ENCODE data around the gene PLCD1. TPM values are rescaled to one million over a fixed set of nuclear protein-coding genes. Genes with fewer than 3 reads are reported as not detected.
"Not testable (repeated sequence)": the region's sequence is repeated elsewhere in the genome, so short reads cannot be mapped to it uniquely, and the experiment has no call there.

The PLCD1 gene
- total and polyA plus RNA-seq, 2 donors (not counting 1 experiment from before 2014, with no cell fraction given), result 8.2 to 47.2 TPM

DNA sequence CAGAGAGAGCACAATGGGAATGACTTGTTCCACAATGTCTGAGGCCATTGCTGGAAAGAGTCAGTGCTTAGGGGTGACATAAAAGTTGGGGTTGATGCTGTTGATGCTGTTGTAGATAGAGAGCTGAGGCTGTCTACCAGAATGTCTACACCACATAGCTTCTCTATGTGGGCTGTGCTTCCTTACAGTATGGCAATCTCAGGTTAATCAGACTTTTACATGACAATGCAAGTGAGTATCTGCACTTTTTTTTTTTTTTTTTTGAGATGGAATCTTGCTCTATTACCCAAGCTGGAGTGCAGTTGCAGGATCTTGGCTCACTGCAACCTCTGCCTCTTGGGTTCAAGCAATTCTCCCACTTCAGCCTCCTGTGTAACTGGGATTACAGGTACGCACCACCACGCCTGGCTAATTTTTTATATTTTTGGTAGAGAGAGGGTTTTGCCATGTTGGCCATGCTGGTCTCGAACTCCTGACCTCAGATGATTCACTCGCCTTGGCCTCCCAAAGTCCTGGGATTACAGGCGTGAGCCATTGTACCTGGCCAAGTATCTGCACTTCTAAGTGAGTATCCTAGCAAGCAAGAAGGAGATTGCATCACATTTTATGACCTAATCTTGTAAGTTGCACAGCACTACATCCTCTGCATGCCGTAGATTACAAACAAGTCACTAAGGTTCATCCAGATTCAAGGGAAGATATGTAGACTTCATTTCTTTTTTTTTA lies 38.2 kb upstream of the PLCD1 start:
- Histone ChIP-seq H3K9me3 (ENCODE audit: control insufficient read depth, insufficient read depth, low read depth, low read length) (no peaks in the 10 kb centered on the region), H3K4me3 (replicated peaks in 1 of 4; ENCODE audit: control extremely low read depth in 1 of 4, insufficient read depth in 1 of 4, low read depth in 3 of 4, low read length in 4 of 4) (no peak overlapping the region), H3K36me3 (ENCODE audit: control insufficient read depth, insufficient read depth, low read length) (no peaks in the 10 kb centered on the region), H2AFZ (ENCODE audit: low read length) (no peak overlapping the region), H3K9ac (ENCODE audit: insufficient read depth, low read length) (no peak overlapping the region), H3K79me2 (ENCODE audit: control insufficient read depth, insufficient read depth, low read length) (no peaks in the 10 kb centered on the region), H4K20me1 (ENCODE audit: control insufficient read depth, extremely low read depth, insufficient read depth, low read length) (no peaks in the 10 kb centered on the region), H3K4me2 (ENCODE audit: extremely low read depth, insufficient read depth, low read length) (no peak overlapping the region), H3K27ac (ENCODE audit: insufficient read depth, low read length) (no peak overlapping the region), H3K4me1 (ENCODE audit: control insufficient read depth, extremely low read depth, insufficient read depth, low read length) (no peaks in the 10 kb centered on the region), H3K27me3 (ENCODE audit: control insufficient read depth, insufficient read depth, low read length) (no peaks in the 10 kb centered on the region)
- TF ChIP-seq EZH2 (IDR thresholded peaks at IDR 0.05; ENCODE audit: low read length, missing control alignments), result no peak
- TF ChIP-seq, protein P1, sequence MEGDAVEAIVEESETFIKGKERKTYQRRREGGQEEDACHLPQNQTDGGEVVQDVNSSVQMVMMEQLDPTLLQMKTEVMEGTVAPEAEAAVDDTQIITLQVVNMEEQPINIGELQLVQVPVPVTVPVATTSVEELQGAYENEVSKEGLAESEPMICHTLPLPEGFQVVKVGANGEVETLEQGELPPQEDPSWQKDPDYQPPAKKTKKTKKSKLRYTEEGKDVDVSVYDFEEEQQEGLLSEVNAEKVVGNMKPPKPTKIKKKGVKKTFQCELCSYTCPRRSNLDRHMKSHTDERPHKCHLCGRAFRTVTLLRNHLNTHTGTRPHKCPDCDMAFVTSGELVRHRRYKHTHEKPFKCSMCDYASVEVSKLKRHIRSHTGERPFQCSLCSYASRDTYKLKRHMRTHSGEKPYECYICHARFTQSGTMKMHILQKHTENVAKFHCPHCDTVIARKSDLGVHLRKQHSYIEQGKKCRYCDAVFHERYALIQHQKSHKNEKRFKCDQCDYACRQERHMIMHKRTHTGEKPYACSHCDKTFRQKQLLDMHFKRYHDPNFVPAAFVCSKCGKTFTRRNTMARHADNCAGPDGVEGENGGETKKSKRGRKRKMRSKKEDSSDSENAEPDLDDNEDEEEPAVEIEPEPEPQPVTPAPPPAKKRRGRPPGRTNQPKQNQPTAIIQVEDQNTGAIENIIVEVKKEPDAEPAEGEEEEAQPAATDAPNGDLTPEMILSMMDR (conservative IDR thresholded peaks at IDR 0.05 in 1 of 2, IDR thresholded peaks at IDR 0.05 in 1 of 2; ENCODE audit: low read depth in 1 of 2, low read length in 2 of 2), result no peak
- no peak for DNase-seq (ENCODE audit: low read depth in 2 of 2)

DNA sequence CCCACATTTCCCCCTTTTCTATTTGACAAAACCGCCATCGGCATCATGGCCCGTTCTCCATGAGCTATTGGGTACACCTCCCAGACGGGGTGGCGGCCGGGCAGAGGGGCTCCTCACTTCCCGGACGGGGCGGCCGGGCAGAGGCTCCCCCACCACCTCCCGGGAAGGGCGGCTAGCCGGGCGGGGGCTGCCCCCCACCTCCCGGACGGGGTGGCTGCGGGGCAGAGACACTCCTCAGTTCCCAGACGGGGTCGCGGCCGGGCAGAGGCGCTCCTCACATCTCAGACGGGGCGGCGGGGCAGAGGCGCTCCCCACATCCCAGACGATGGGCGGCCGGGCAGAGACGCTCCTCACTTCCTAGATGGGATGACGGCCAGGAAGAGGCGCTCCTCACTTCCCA lies 35.0 kb upstream of the PLCD1 start:
- H4K20me1 ChIP-seq (ENCODE audit: control insufficient read depth, extremely low read depth, insufficient read depth, low read length); H3K79me2 ChIP-seq (ENCODE audit: control insufficient read depth, insufficient read depth, low read length); H3K27ac ChIP-seq (ENCODE audit: insufficient read depth, low read length); H3K9me3 ChIP-seq (ENCODE audit: control insufficient read depth, insufficient read depth, low read depth, low read length); DNase-seq (ENCODE audit: low read depth in 2 of 2); H3K9ac ChIP-seq (ENCODE audit: insufficient read depth, low read length); H3K27me3 ChIP-seq (ENCODE audit: control insufficient read depth, insufficient read depth, low read length); H3K4me1 ChIP-seq (ENCODE audit: control insufficient read depth, extremely low read depth, insufficient read depth, low read length); H2AFZ ChIP-seq (ENCODE audit: low read length); H3K4me3 ChIP-seq (replicated peaks in 1 of 4; ENCODE audit: control extremely low read depth in 1 of 4, insufficient read depth in 1 of 4, low read depth in 3 of 4, low read length in 4 of 4); H3K4me2 ChIP-seq (ENCODE audit: extremely low read depth, insufficient read depth, low read length); H3K36me3 ChIP-seq (ENCODE audit: control insufficient read depth, insufficient read depth, low read length): not testable (repeated sequence)

DNA sequence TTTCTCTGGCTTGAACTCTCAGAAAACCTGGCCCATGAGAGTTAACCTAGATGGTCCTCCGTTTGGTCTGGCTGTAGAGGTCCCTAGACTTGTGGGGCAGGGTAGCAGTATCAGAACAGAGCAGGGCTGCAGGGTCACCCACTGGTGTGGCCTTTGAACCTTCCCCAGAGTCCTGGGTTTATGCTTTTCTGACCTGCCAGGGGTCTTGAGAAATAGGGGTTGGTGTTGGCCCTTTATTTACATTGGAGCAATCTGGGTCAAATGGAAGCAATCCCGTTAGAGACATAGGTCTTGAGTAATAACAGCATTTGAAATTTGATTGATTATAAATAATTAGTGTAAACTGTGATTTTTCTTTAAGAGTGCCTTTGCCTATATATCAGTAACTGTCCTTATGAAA lies 33.4 kb upstream of the PLCD1 start:
- Histone ChIP-seq H3K9me3 (ENCODE audit: control insufficient read depth, insufficient read depth, low read depth, low read length) (no peaks in the 10 kb centered on the region), H3K9ac (ENCODE audit: insufficient read depth, low read length) (no peak overlapping the region), H3K27ac (ENCODE audit: insufficient read depth, low read length) (no peak overlapping the region), H2AFZ (ENCODE audit: low read length) (no peak overlapping the region), H3K4me2 (ENCODE audit: extremely low read depth, insufficient read depth, low read length) (no peak overlapping the region), H3K4me3 (replicated peaks in 1 of 4; ENCODE audit: control extremely low read depth in 1 of 4, insufficient read depth in 1 of 4, low read depth in 3 of 4, low read length in 4 of 4) (no peak overlapping the region), H3K4me1 (ENCODE audit: control insufficient read depth, extremely low read depth, insufficient read depth, low read length) (no peaks in the 10 kb centered on the region), H3K36me3 (ENCODE audit: control insufficient read depth, insufficient read depth, low read length) (no peaks in the 10 kb centered on the region), H3K79me2 (ENCODE audit: control insufficient read depth, insufficient read depth, low read length) (no peaks in the 10 kb centered on the region), H3K27me3 (ENCODE audit: control insufficient read depth, insufficient read depth, low read length) (no peaks in the 10 kb centered on the region), H4K20me1 (ENCODE audit: control insufficient read depth, extremely low read depth, insufficient read depth, low read length) (no peaks in the 10 kb centered on the region)
- TF ChIP-seq, protein P1 (conservative IDR thresholded peaks at IDR 0.05 in 1 of 2, IDR thresholded peaks at IDR 0.05 in 1 of 2; ENCODE audit: low read depth in 1 of 2, low read length in 2 of 2), result no peak
- TF ChIP-seq EZH2 (IDR thresholded peaks at IDR 0.05; ENCODE audit: low read length, missing control alignments), result no peak
- no peak for DNase-seq (ENCODE audit: low read depth in 2 of 2)
